Neuronal stem cell (in vitro differentiated cells): Measurements from ENCODE around the gene GALR2.

Source experiments
- DNase-seq: peaks from one replicate; pipeline ENCODE4 v3.0.0-alpha.2; 2013; ENCODE audit warnings: low spot score
- H2AFZ ChIP-seq: one replicate; pipeline ENCODE4 v1.6.1; 2013; ENCODE audit warnings: mild to moderate bottlenecking, low read length, inconsistent platforms
- H2AK5ac ChIP-seq: 2 replicates; pipeline ENCODE4 v1.6.1; 2013; ENCODE audit warnings: low read depth, mild to moderate bottlenecking, inconsistent platforms, low read length, moderate library complexity, mixed read lengths
- H2BK120ac ChIP-seq: 2 replicates; pipeline ENCODE4 v1.6.1; 2013; ENCODE audit warnings: low read depth, mild to moderate bottlenecking, inconsistent platforms, low read length, moderate library complexity, mixed read lengths
- H2BK12ac ChIP-seq: one replicate; pipeline ENCODE4 v1.6.1; 2013; ENCODE audit warnings: low read length, inconsistent platforms
- H2BK15ac ChIP-seq: 2 replicates; pipeline ENCODE4 v1.6.1; 2013; ENCODE audit warnings: mild to moderate bottlenecking, low read length, inconsistent platforms, mixed read lengths
- H2BK5ac ChIP-seq: one replicate; pipeline ENCODE4 v1.6.1; 2013; ENCODE audit warnings: inconsistent platforms, mild to moderate bottlenecking, low read length, moderate library complexity
- H3K14ac ChIP-seq: one replicate; pipeline ENCODE4 v1.6.1; 2013; ENCODE audit warnings: low read length, inconsistent platforms
- H3K18ac ChIP-seq: 2 replicates; pipeline ENCODE4 v1.6.1; 2013; ENCODE audit warnings: low read length, inconsistent platforms
- H3K23ac ChIP-seq: 2 replicates; pipeline ENCODE4 v1.6.1; 2013; ENCODE audit warnings: low read depth, mild to moderate bottlenecking, mixed read lengths, low read length, inconsistent platforms; ENCODE audit not compliant: poor library complexity
- H3K27ac ChIP-seq: replicated peaks from 3 replicates; pipeline ENCODE4 v1.5.1; 2013; ENCODE audit warnings: low read length, inconsistent platforms
- H3K27me3 ChIP-seq, 3 experiments: 2 replicates each; pipeline ENCODE4 v1.6.1; 2013; ENCODE audit warnings: low read length in 3 of 3, mild to moderate bottlenecking in 2 of 3, inconsistent platforms in 1 of 3, low read depth in 1 of 3, mixed read lengths in 1 of 3, moderate library complexity in 1 of 3; ENCODE audit not compliant: control insufficient read depth in 3 of 3, insufficient read depth in 3 of 3
- H3K36me3 ChIP-seq, 2 donors: replicated peaks in 1 of 2; 2 replicates each; pipeline ENCODE4 v1.6.1; 2013; ENCODE audit warnings: low read length in 2 of 2; ENCODE audit not compliant: control insufficient read depth in 2 of 2, insufficient read depth in 2 of 2
- H3K4ac ChIP-seq: 2 replicates; pipeline ENCODE4 v1.6.1; 2013; ENCODE audit warnings: inconsistent platforms, mild to moderate bottlenecking, low read length, moderate library complexity
- H3K4me1 ChIP-seq, 2 donors: 1 replicate in 1 of 2; 2 replicates in 1 of 2; pipeline ENCODE4 v1.6.1; 2013; ENCODE audit warnings: low read length in 2 of 2, low read depth in 1 of 2; ENCODE audit not compliant: control insufficient read depth in 2 of 2, insufficient read depth in 1 of 2
- H3K4me2 ChIP-seq: one replicate; pipeline ENCODE4 v1.6.1; 2013; ENCODE audit warnings: mild to moderate bottlenecking, low read length, inconsistent platforms; ENCODE audit not compliant: insufficient read depth, poor library complexity, severe bottlenecking
- H3K4me3 ChIP-seq, 2 donors: 2 replicates each; pipeline ENCODE4 v1.5.1; 2013; ENCODE audit warnings: low read length in 2 of 2, mild to moderate bottlenecking in 2 of 2, inconsistent platforms in 1 of 2, moderate library complexity in 1 of 2
- H3K79me1 ChIP-seq: one replicate; pipeline ENCODE4 v1.6.1; 2013; ENCODE audit warnings: low read depth, mild to moderate bottlenecking, inconsistent platforms, low read length, moderate library complexity
- H3K9ac ChIP-seq: one replicate; pipeline ENCODE4 v1.6.1; 2013; ENCODE audit warnings: mild to moderate bottlenecking, low read depth, low read length, inconsistent platforms; ENCODE audit not compliant: poor library complexity
- H3K9me3 ChIP-seq, 2 donors: replicated peaks in 1 of 2; 2 replicates each; pipeline versions ENCODE3 to v1.6.1; 2013; ENCODE audit warnings: low read length in 2 of 2, mild to moderate bottlenecking in 2 of 2, inconsistent platforms in 1 of 2, low read depth in 1 of 2, mixed read lengths in 1 of 2, moderate library complexity in 1 of 2; ENCODE audit not compliant: control insufficient read depth in 2 of 2, insufficient read depth in 1 of 2
- H4K8ac ChIP-seq: one replicate; pipeline ENCODE4 v1.6.1; 2013; ENCODE audit warnings: low read depth, mild to moderate bottlenecking, inconsistent platforms, low read length, moderate library complexity
- H4K91ac ChIP-seq: one replicate; pipeline ENCODE4 v1.6.1; 2013; ENCODE audit warnings: low read length, low read depth, mild to moderate bottlenecking, inconsistent platforms; ENCODE audit not compliant: poor library complexity
- WGBS, 2 donors: extraction: QIAGEN DNeasy Blood & Tissue Kit; methylation state at CpG; one replicate each; pipeline ENCODE4 v1.1.7; 2013; ENCODE audit warnings: missing lambda C conversion rate in 2 of 2, mixed read lengths in 1 of 2; ENCODE audit not compliant: insufficient read length in 2 of 2, insufficient replicate concordance in 1 of 2; ENCODE audit errors: extremely low coverage in 2 of 2; 5-methylcytosine and 5-hydroxymethylcytosine counted together

Gene GALR2

DNA sequence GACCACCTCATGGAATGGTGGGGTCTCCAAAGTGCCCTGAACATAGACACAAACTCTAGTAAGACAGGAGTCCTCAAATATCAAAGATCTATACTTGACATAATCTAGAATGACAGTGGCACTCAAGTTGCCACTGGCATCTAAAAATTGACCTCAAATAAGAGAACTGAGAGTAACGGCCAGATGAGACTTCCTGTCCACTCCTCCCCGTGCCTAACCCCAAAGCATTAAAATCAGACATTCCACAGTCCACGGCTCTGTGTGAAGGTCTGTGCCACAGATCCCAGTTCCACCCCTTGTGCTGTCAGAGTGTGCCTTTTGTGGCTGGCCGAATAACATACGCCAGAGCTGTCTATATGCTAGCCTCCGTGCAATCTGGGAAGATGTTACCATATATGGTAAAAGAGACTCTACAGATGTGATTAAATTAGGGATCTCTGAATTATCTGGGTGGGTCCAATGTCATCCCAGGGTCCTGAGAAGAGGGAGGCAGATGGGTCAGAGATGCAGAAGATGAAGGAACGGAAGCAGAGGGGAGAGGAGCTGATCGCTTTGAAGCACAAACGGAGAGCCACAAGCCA lies 26.5 kb upstream of the GALR2 start:
- H3K36me3 ChIP-seq: peaks cover 51 to 94% of the 10 kb centered on the region in 2 donors
- WGBS, 2 donors: no CpG with 5 or more reads among the region's 9 CpGs

GRCh38 chr17:76048711-76049110 lies 25.9 kb upstream of the GALR2 start:
- no peak overlapping the region for H4K91ac ChIP-seq
- H3K4me1 ChIP-seq: peaks cover 1 to 12% of the 10 kb centered on the region in 2 donors
- no peak overlapping the region for H3K23ac ChIP-seq
- no peak overlapping the region for H2BK120ac ChIP-seq
- H3K9me3 ChIP-seq: no peaks in the 10 kb centered on the region
- no CpG with 5 or more reads among the region's 9 CpGs for WGBS, 2 donors
- no peak overlapping the region for H3K27ac ChIP-seq
- no peak overlapping the region for H3K14ac ChIP-seq
- H4K8ac ChIP-seq: no peak overlapping the region
- no peak overlapping the region for H2AK5ac ChIP-seq
- H3K18ac ChIP-seq: no peak overlapping the region
- peaks cover 0 to 1% (median 0%) of the 10 kb centered on the region in 3 experiments for H3K27me3 ChIP-seq
- H3K9ac ChIP-seq: no peak overlapping the region
- H3K36me3 ChIP-seq: peaks cover 50 to 94% of the 10 kb centered on the region in 2 donors
- peaks cover 1% of the 10 kb centered on the region for H3K79me1 ChIP-seq
- no peak overlapping the region for H3K4ac ChIP-seq
- no peak overlapping the region for H2BK5ac ChIP-seq
- DNase-seq: no peak
- H2AFZ ChIP-seq: no peak overlapping the region
- no peak overlapping the region for H2BK12ac ChIP-seq
- no peak overlapping the region for H3K4me3 ChIP-seq
- no peak overlapping the region for H2BK15ac ChIP-seq
- no peak overlapping the region for H3K4me2 ChIP-seq

More for the DNA sequence above, 26.5 kb upstream of the GALR2 start:
- Histone ChIP-seq H4K91ac (no peak overlapping the region), H3K14ac (no peak overlapping the region), H3K4ac (no peak overlapping the region), H4K8ac (no peak overlapping the region), H3K27me3 (peaks cover 0 to 1% (median 0%) of the 10 kb centered on the region in 3 experiments), H3K18ac (no peak overlapping the region), H3K23ac (no peak overlapping the region), H3K9me3 (no peaks in the 10 kb centered on the region), H3K4me1 (peaks cover 1 to 12% of the 10 kb centered on the region in 2 donors), H2AK5ac (no peak overlapping the region), H2BK120ac (no peak overlapping the region), H3K9ac (no peak overlapping the region), H3K4me2 (no peak overlapping the region), H2BK15ac (no peak overlapping the region), H3K79me1 (peaks cover 1% of the 10 kb centered on the region), H2BK12ac (no peak overlapping the region), H3K27ac (no peak overlapping the region), H2AFZ (no peak overlapping the region), H3K4me3 (no peak overlapping the region), H2BK5ac (no peak overlapping the region)
- no peak for DNase-seq

DNA sequence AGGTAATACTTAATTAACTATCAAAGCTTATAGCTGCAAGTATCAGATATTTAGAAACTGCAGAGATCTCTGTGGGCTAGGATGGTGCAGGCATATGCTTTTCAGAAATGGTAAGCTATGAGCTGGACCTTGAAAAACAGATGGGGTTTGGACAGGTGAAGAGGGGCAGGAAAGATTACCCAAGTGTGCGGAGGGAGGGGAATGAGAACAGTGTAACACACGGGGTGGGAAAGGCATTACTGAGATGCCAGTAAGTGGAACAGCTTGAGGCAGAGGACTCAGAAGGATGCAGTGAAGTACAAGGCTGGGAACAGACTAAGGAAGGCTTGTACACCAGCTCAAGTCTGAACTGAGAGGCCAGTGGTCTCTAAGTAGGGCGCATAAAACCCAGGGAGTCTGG lies 25.3 kb upstream of the GALR2 start:
- Histone ChIP-seq H3K9me3 (no peaks in the 10 kb centered on the region), H2BK15ac (no peak overlapping the region)
- DNase-seq: no peak

DNA sequence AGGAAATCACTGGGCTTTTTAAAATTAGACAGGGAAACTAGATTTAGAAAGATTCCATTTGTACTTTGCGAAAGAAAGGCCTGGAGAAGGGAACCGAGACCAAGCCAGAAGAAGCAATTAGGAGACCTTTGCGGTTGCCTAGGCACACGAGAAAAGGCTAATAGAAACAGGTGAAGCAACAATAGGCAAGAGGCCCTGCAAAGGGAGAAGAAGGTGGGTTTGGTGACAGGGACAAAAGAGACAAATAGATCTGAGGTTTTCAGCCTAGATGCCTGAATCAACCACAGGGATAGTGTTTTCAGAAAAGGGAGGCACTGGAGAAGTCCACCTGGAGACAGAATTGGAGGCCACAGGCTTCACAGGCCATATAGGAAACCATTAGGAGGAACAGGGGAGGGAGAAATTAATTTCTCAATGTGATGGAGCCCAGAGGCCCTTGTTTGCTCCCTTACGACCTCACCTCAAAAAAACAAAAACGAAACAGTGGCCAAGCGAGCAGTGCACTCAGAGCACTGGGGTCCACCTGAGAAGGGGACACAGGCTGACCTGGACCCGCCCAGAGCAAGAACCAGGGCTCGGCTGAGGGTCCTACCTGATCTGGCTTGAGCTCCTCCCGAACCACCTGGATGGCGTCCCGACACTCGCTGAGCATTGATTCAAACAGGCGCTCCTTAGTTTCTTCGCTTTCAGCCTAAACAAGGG lies 24.6 kb upstream of the GALR2 start:
- H2AFZ ChIP-seq: no peak overlapping the region
- no peak overlapping the region for H4K8ac ChIP-seq
- peaks cover 1 to 12% of the 10 kb centered on the region in 2 donors for H3K4me1 ChIP-seq
- no peak overlapping the region for H2BK5ac ChIP-seq
- no peak overlapping the region for H3K27ac ChIP-seq
- no peak overlapping the region for H2BK15ac ChIP-seq
- no peak overlapping the region for H4K91ac ChIP-seq
- no peak overlapping the region for H3K14ac ChIP-seq
- DNase-seq: no peak
- H3K36me3 ChIP-seq: peaks cover 45 to 94% of the 10 kb centered on the region in 2 donors
- no peak overlapping the region for H2BK12ac ChIP-seq
- no peak overlapping the region for H3K9ac ChIP-seq
- no peak overlapping the region for H3K18ac ChIP-seq
- H3K4me2 ChIP-seq: no peak overlapping the region
- WGBS, 2 donors: no CpG with 5 or more reads among the region's 15 CpGs
- peaks cover 1% of the 10 kb centered on the region for H3K79me1 ChIP-seq
- no peak overlapping the region for H3K23ac ChIP-seq
- peaks cover 0 to under 1% (median 0%) of the 10 kb centered on the region in 3 experiments for H3K27me3 ChIP-seq
- H3K9me3 ChIP-seq: no peaks in the 10 kb centered on the region
- no peak overlapping the region for H3K4ac ChIP-seq
- H2BK120ac ChIP-seq: no peak overlapping the region
- no peak overlapping the region for H2AK5ac ChIP-seq
- no peak overlapping the region for H3K4me3 ChIP-seq

More for the DNA sequence above, 25.3 kb upstream of the GALR2 start:
- Histone ChIP-seq H3K79me1 (peaks cover 1% of the 10 kb centered on the region), H4K91ac (no peak overlapping the region), H3K23ac (no peak overlapping the region), H3K4me1 (peaks cover 1 to 12% of the 10 kb centered on the region in 2 donors), H3K4me2 (no peak overlapping the region), H2BK12ac (no peak overlapping the region), H3K9ac (no peak overlapping the region), H3K14ac (no peak overlapping the region), H3K27me3 (peaks cover 0 to 1% (median 0%) of the 10 kb centered on the region in 3 experiments), H3K4me3 (no peak overlapping the region), H2AK5ac (no peak overlapping the region), H2AFZ (no peak overlapping the region), H3K36me3 (peaks cover 49 to 94% of the 10 kb centered on the region in 2 donors), H3K4ac (no peak overlapping the region), H3K18ac (no peak overlapping the region), H3K27ac (no peak overlapping the region), H2BK5ac (no peak overlapping the region), H2BK120ac (no peak overlapping the region), H4K8ac (no peak overlapping the region)
- WGBS, 2 donors: no CpG with 5 or more reads among the region's 3 CpGs
